GM12878 (cell line): ENCODE measurements around the gene CITED1. TPM values are rescaled to one million over a fixed set of nuclear protein-coding genes. Genes with fewer than 3 reads are reported as not detected.

ENCODE experiments used
- ATAC-seq: fragments of 200-7000 bp; cut with Tn5 transposase; 3 replicates; pipeline ENCODE4 v1.9.1; 2020; ENCODE audit warnings: mild to moderate bottlenecking, moderate library complexity
- BruUV-seq: library from RNA; stranded (reverse); fragments of 400-500 nt; replicated peaks from 2 replicates; lab custom pipeline; 2021; lab: Mats Ljungman, UMichigan
- CTCF ChIA-PET: fragments of 300-600 bp; sonication (Branson Sonifier 250); formaldehyde crosslinking; extraction: SDS; loops from one replicate; lab custom pipeline; 2021; ENCODE audit warnings: inconsistent platforms; lab: Yijun Ruan, JAX
- POLR2A ChIA-PET: fragments of 350-600 bp; formaldehyde crosslinking; extraction: SDS; loops from one replicate; lab custom pipeline; 2021; ENCODE audit warnings: inconsistent platforms; lab: Charles Lee
- RAD21 ChIA-PET: fragments of 300-600 bp; sonication (Branson Sonifier 250); formaldehyde crosslinking; loops from one replicate; lab custom pipeline; 2023; ENCODE audit warnings: antibody characterized with exemption; ENCODE audit not compliant: unreplicated experiment; lab: Charles Lee
- SMC1A ChIA-PET: fragments of 300-600 bp; sonication (Branson Sonifier 250); formaldehyde crosslinking; loops from one replicate; lab custom pipeline; 2023; ENCODE audit not compliant: unreplicated experiment, uncharacterized antibody; lab: Charles Lee
- DNase-seq: peaks from one replicate; pipeline ENCODE4 v3.0.0-alpha.2; 2011; ENCODE audit warnings: low read depth, low spot score
- FAIRE-seq: peaks from 3 replicates; lab custom pipeline; 2011; peaks lifted over from hg19 to GRCh38; lab: Jason Lieb, UNC
- H2AFZ ChIP-seq: 2 replicates; pipeline ENCODE4 v1.6.0; 2011; ENCODE audit warnings: low read depth, low read length, control low read depth; ENCODE audit not compliant: control insufficient read depth
- H3K27ac ChIP-seq: 2 replicates; pipeline ENCODE4 v1.5.1; 2011; ENCODE audit warnings: control low read depth; ENCODE audit not compliant: control insufficient read depth, insufficient read depth
- H3K27me3 ChIP-seq, 2 experiments: replicated peaks in 1 of 2; 2 replicates each; pipeline versions ENCODE4 v1.6.0 to v1.6.1; 2011; ENCODE audit warnings: low read length in 1 of 2; ENCODE audit not compliant: control insufficient read depth in 2 of 2, insufficient read depth in 2 of 2
- H3K36me3 ChIP-seq, 2 experiments: 2 replicates each; pipeline ENCODE4 v1.5.1; 2011; ENCODE audit warnings: low read length in 1 of 2; ENCODE audit not compliant: control insufficient read depth in 2 of 2, insufficient read depth in 2 of 2
- H3K4me1 ChIP-seq: 2 replicates; pipeline ENCODE4 v1.6.1; 2011; ENCODE audit warnings: mild to moderate bottlenecking, low read length, moderate library complexity, mixed read lengths; ENCODE audit not compliant: control insufficient read depth, insufficient read depth
- H3K4me2 ChIP-seq: 2 replicates; pipeline ENCODE4 v1.6.0; 2011; ENCODE audit warnings: control low read depth; ENCODE audit not compliant: control insufficient read depth, insufficient read depth
- H3K4me3 ChIP-seq: fragments of 200-600 bp; sonication (generic); 2 replicates; pipeline ENCODE4 v1.5.1; 2016
- H3K79me2 ChIP-seq: 2 replicates; pipeline ENCODE4 v1.6.0; 2011; ENCODE audit warnings: low read length; ENCODE audit not compliant: control insufficient read depth, insufficient read depth
- H3K9ac ChIP-seq: 2 replicates; pipeline ENCODE4 v1.8.0; 2011; ENCODE audit warnings: low read length, control low read depth, mixed read lengths; ENCODE audit not compliant: control insufficient read depth, insufficient read depth
- H3K9me3 ChIP-seq: replicated peaks from 3 replicates; pipeline ENCODE4 v1.5.1; 2011; ENCODE audit warnings: mild to moderate bottlenecking, low read length; ENCODE audit not compliant: control insufficient read depth, insufficient read depth
- H4K20me1 ChIP-seq: 2 replicates; pipeline ENCODE4 v1.6.0; 2011; ENCODE audit not compliant: control insufficient read depth, insufficient read depth
- CEBPB ChIP-seq, 2 experiments: fragments of 150-350 bp in 1 of 2; IDR thresholded peaks; 2 replicates each; pipeline ENCODE4 v1.6.1; 2012 to 2014; ENCODE audit warnings: low read depth in 2 of 2, low read length in 2 of 2, borderline replicate concordance in 1 of 2, inconsistent platforms in 1 of 2
- CREB1 ChIP-seq: IDR thresholded peaks from 2 replicates; pipeline ENCODE4 v1.6.1; 2012; ENCODE audit warnings: low read depth, mild to moderate bottlenecking, inconsistent platforms
- E2F4 ChIP-seq: IDR thresholded peaks from 2 replicates; pipeline ENCODE4 v1.6.1; 2012; ENCODE audit warnings: low read depth, low read length, improper control_type of control experiment
- ELK1 ChIP-seq: IDR thresholded peaks from 2 replicates; pipeline ENCODE4 v1.6.1; 2012; ENCODE audit warnings: low read depth, low read length, improper control_type of control experiment
- MEF2B ChIP-seq: fragments of 450-650 bp; IDR thresholded peaks from 2 replicates; pipeline ENCODE4 v1.6.1; 2018; ENCODE audit warnings: mild to moderate bottlenecking, moderate library complexity; ENCODE audit not compliant: partially characterized antibody, poor library complexity, severe bottlenecking
- SKIL ChIP-seq: fragments of 450-650 bp; IDR thresholded peaks from 2 replicates; pipeline ENCODE4 v1.6.1; 2017; ENCODE audit warnings: mild to moderate bottlenecking, low read depth, inconsistent platforms; ENCODE audit not compliant: poor library complexity, severe bottlenecking
- SMC3 ChIP-seq: IDR thresholded peaks from 2 replicates; pipeline ENCODE4 v1.6.1; 2011; ENCODE audit warnings: low read length, improper control_type of control experiment, borderline replicate concordance
- WGBS: methylation state at CpG from one replicate; pipeline ENCODE4 v1.1.6; 2016; ENCODE audit warnings: low lambda C conversion rate; ENCODE audit not compliant: insufficient replicate concordance, insufficient coverage; ENCODE audit errors: missing lambda C conversion rate; 5-methylcytosine and 5-hydroxymethylcytosine counted together
- in situ Hi-C: fragments of 300-500 bp; cut with MboI; formaldehyde crosslinking; loops from 9 replicates; pipeline ENCODE4 v1.14.3; 2018; ENCODE audit warnings: mixed read lengths
- intact Hi-C: fragments of 100-400 bp; cut with micrococcal nuclease; formaldehyde crosslinking; loops from one replicate; pipeline ENCODE4 v1.14.2; 2022; ENCODE audit not compliant: unreplicated experiment
- polyA plus RNA-seq, 11 experiments: library from polyadenylated mRNA; depleted of rRNA in 4 of 11; unstranded in 6 of 11; stranded (reverse) in 5 of 11; fragments of >200 nt; fragmentation: Nextera tagmentation in 4 of 11; fragmentation: Illumina TruSeq in 1 of 11; extraction: Ambion mirVana in 4 of 11; extraction: Trizol in 1 of 11; gene quantifications; 1 replicate in 1 of 11; 2 replicates in 10 of 11; pipeline versions ENCODE4 v1.2.1 to v1.2.3, GENCODE V29; 2011 to 2016; ENCODE audit warnings: inconsistent platforms in 2 of 11, missing spikeins in 2 of 11, low read depth in 1 of 11
- total RNA-seq, 4 experiments: library from RNA; depleted of rRNA in 3 of 4; stranded (reverse); fragments of >200 nt in 3 of 4; fragmentation: Illumina TruSeq in 1 of 4; extraction: Trizol in 1 of 4; gene quantifications; 2 replicates each; pipeline versions ENCODE4 v1.2.1 to v1.2.3, GENCODE V29; 2013 to 2021

The CITED1 gene
- total and polyA plus RNA-seq, 10 of the 15 experiments (the other 5 are each of a cell fraction or from before 2014, with no cell fraction given), result 0.56 TPM; not detected in 9

- TF ChIP-seq CREB1 (no peak), E2F4 (no peak), CEBPB (IDR thresholded peaks at IDR 0.05; ENCODE audit: borderline replicate concordance in 1 of 2, low read depth in 2 of 2, low read length in 2 of 2) (no peak)
Observed at GRCh38 chrX:72262077-72262476, 43.6 kb downstream of the CITED1 start (continued).

- Histone ChIP-seq H3K9me3 (no peaks in the 10 kb centered on the region), H3K4me1 (no peaks in the 10 kb centered on the region), H3K79me2 (no peaks in the 10 kb centered on the region), H3K36me3 (no peaks in the 10 kb centered on the region), H2AFZ (no peak overlapping the region), H3K4me2 (no peak overlapping the region), H3K9ac (no peak overlapping the region), H3K27me3 (peaks cover under 1 to 2% of the 10 kb centered on the region in 2 experiments; a peak in 3 of 4 replicates), H3K27ac (no peak overlapping the region), H3K4me3 (no peak overlapping the region), H4K20me1 (no peaks in the 10 kb centered on the region)
- RAD21 ChIA-PET, result no interaction called here
- intact Hi-C loops, result no loop called here
- 75% methylated on average over 4 of the region's 4 CpGs for WGBS
- FAIRE-seq, result no peak
- POLR2A ChIA-PET, result no interaction called here
- TF ChIP-seq ELK1 (no peak), MEF2B (no peak), SMC3 (no peak), SKIL (no peak)
- ATAC-seq, result no peak
- in situ Hi-C loops, result no loop called here
- no TSS peak for BruUV-seq
- DNase-seq, result no peak
- CTCF ChIA-PET, result no interaction called here
- SMC1A ChIA-PET, result interaction anchor here (1.2 kb wide), 1 partner anchor 10 kb away, joined by 3 read pairs; no protein-coding TSS in a partner anchor
Observed at GRCh38 chrX:72260448-72260847, 45.3 kb downstream of the CITED1 start.
